Esophagus muscularis mucosa (tissue), 3 donors: ENCODE results near the gene DUSP9.

Experiments used
- POLR2A ChIP-seq: fragments of 450-650 bp; IDR thresholded peaks from one replicate; pipeline ENCODE4 v1.6.1; 2017; ENCODE audit warnings: antibody characterized with exemption, moderate library complexity, mild to moderate bottlenecking, low read depth
- TF ChIP-seq, protein P1 (sequence below), 3 experiments: fragments of 200-600 bp in 2 of 3; fragments of 450-650 bp in 1 of 3; sonication (generic) in 2 of 3; IDR thresholded peaks; one replicate each; pipeline ENCODE4 v1.5.1; 2017 to 2019; ENCODE audit warnings: antibody characterized with exemption in 3 of 3, mild to moderate bottlenecking in 2 of 3, moderate library complexity in 1 of 3

DNA sequence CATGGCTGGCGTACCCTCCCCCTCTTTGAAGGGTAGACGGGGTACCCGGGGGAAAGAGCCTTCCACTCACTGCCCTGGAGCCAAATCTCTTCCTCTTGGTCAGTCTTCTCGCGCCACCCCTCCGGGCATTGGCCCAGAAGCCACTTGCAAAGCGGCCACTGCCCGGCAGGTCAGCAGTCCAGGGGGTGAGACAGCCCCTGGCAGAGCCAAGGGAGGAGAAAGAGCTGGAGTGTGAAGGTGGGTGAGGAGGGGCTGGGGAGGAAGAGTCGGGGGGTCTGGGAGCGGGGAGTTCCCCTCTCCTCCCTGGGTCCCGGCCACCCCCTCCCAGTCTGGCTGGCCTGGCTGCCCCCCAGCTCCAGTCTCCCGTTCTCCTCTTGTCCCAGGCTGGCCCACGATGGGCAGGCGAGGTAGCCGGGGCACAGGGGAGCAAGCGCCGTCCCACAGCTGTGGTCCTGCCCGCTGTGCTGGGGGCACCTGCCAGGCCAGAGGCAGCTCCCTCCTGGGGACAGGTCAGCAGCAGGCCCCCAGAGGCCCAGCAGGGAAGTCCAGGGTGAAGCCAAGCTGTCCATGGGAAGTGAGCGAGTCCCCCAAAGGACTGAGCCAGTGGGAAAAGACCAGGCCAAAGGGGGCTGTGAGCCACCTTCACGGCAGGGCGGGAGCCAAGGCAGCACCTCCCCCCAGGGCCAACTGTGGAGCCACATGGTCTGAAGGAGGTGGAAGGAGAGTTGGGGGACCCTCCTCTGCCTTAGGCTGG is 21.6 kb upstream of the DUSP9 start:
- no peak for TF ChIP-seq POLR2A
- TF ChIP-seq, protein P1, sequence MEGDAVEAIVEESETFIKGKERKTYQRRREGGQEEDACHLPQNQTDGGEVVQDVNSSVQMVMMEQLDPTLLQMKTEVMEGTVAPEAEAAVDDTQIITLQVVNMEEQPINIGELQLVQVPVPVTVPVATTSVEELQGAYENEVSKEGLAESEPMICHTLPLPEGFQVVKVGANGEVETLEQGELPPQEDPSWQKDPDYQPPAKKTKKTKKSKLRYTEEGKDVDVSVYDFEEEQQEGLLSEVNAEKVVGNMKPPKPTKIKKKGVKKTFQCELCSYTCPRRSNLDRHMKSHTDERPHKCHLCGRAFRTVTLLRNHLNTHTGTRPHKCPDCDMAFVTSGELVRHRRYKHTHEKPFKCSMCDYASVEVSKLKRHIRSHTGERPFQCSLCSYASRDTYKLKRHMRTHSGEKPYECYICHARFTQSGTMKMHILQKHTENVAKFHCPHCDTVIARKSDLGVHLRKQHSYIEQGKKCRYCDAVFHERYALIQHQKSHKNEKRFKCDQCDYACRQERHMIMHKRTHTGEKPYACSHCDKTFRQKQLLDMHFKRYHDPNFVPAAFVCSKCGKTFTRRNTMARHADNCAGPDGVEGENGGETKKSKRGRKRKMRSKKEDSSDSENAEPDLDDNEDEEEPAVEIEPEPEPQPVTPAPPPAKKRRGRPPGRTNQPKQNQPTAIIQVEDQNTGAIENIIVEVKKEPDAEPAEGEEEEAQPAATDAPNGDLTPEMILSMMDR (IDR thresholded peaks at IDR 0.05), result no peak
